HepG2 (cell line): ENCODE results near the gene NEMP2. TPM values are rescaled to one million over a fixed set of nuclear protein-coding genes. Genes with fewer than 3 reads are reported as not detected.

Source experiments
- ATAC-seq: fragments of 200-7000 bp; cut with Tn5 transposase; 3 replicates; pipeline ENCODE4 v1.9.1; 2020; ENCODE audit warnings: mild to moderate bottlenecking, moderate library complexity
- BruUV-seq: library from RNA; stranded (reverse); fragments of 400-500 nt; replicated peaks from 2 replicates; lab custom pipeline; 2021; lab: Mats Ljungman, UMichigan
- CTCF ChIA-PET: fragments of 300-600 bp; formaldehyde crosslinking; extraction: SDS; loops from one replicate; lab custom pipeline; 2021; ENCODE audit warnings: low total read pairs, inconsistent platforms, low intra/inter-chr PET ratio; lab: Yijun Ruan, JAX
- POLR2A ChIA-PET: fragments of 350-600 bp; sonication (Branson Sonifier 250); formaldehyde crosslinking; loops from one replicate; lab custom pipeline; 2020; ENCODE audit warnings: antibody characterized with exemption, inconsistent platforms; lab: Yijun Ruan, JAX
- DNase-seq: peaks from one replicate; pipeline ENCODE4 v3.0.0-alpha.2; 2015; ENCODE audit warnings: low spot score
- FAIRE-seq: peaks from 3 replicates; lab custom pipeline; 2011; peaks lifted over from hg19 to GRCh38; lab: Jason Lieb, UNC
- H2AFZ ChIP-seq: one replicate; pipeline ENCODE4 v1.6.1; 2011; ENCODE audit warnings: low read length, inconsistent platforms
- H3K27ac ChIP-seq: fragments of 300-600 bp; 3 replicates; pipeline ENCODE4 v1.8.0; 2011; ENCODE audit warnings: mixed run types, mild to moderate bottlenecking, mixed read lengths, low read length, inconsistent platforms; ENCODE audit not compliant: insufficient read depth; ENCODE audit errors: extremely low read length
- H3K27me3 ChIP-seq, 2 experiments: fragments of 200-600 bp in 1 of 2; 2 replicates in 1 of 2; 3 replicates in 1 of 2; pipeline versions ENCODE4 v1.6.0 to v1.8.0; 2011; ENCODE audit warnings: low read length in 2 of 2, mild to moderate bottlenecking in 2 of 2, moderate library complexity in 2 of 2, inconsistent platforms in 1 of 2; ENCODE audit not compliant: insufficient read depth in 2 of 2, control insufficient read depth in 1 of 2
- H3K36me3 ChIP-seq, 2 experiments: fragments of 200-600 bp in 1 of 2; replicated peaks in 1 of 2; 2 replicates in 1 of 2; 3 replicates in 1 of 2; pipeline versions ENCODE4 v1.5.1 to v1.8.0; 2011; ENCODE audit warnings: low read length in 2 of 2, inconsistent platforms in 1 of 2; ENCODE audit not compliant: insufficient read depth in 2 of 2, control insufficient read depth in 1 of 2
- H3K4me1 ChIP-seq: 2 replicates; pipeline ENCODE4 v1.5.1; 2012; ENCODE audit warnings: low read length, inconsistent platforms; ENCODE audit not compliant: insufficient read depth
- H3K4me2 ChIP-seq: 2 replicates; pipeline ENCODE4 v1.6.0; 2011; ENCODE audit warnings: low read depth, low read length, inconsistent platforms
- H3K4me3 ChIP-seq, 3 experiments: fragments of 200-600 bp in 1 of 3; sonication (generic), shearing (Covaris generic) in 1 of 3; replicated peaks in 1 of 3; 2 replicates each; pipeline ENCODE4 v1.5.1; 2011 to 2016; ENCODE audit warnings: low read length in 3 of 3, inconsistent platforms in 2 of 3, low read depth in 2 of 3, mild to moderate bottlenecking in 2 of 3, control low read depth in 1 of 3, mixed read lengths in 1 of 3; ENCODE audit not compliant: insufficient read depth in 1 of 3
- H3K79me2 ChIP-seq: one replicate; pipeline ENCODE4 v1.6.1; 2011; ENCODE audit warnings: low read length, inconsistent platforms; ENCODE audit not compliant: insufficient read depth
- H3K9ac ChIP-seq: 2 replicates; pipeline ENCODE4 v1.6.0; 2011; ENCODE audit warnings: mild to moderate bottlenecking, low read depth, low read length, inconsistent platforms; ENCODE audit not compliant: insufficient read depth
- H3K9me3 ChIP-seq: 2 replicates; pipeline ENCODE4 v1.5.1; 2012; ENCODE audit warnings: mild to moderate bottlenecking, low read length
- H4K20me1 ChIP-seq: 2 replicates; pipeline ENCODE4 v1.6.0; 2011; ENCODE audit warnings: inconsistent platforms, mild to moderate bottlenecking, low read length, moderate library complexity; ENCODE audit not compliant: insufficient read depth
- CCDC6 ChIP-seq: sonication (generic); formaldehyde crosslinking; IDR thresholded peaks from 2 replicates; pipeline ENCODE4 v1.8.1; 2022; ENCODE audit warnings: mild to moderate bottlenecking, missing genetic modification reagents, moderate library complexity
- GATAD1 ChIP-seq: IDR thresholded peaks from 2 replicates; pipeline ENCODE4 v1.6.1; 2016; ENCODE audit warnings: missing genetic modification reagents, missing compliant biosample characterization
- NFYC ChIP-seq: IDR thresholded peaks from 2 replicates; pipeline ENCODE4 v1.6.1; 2016; ENCODE audit warnings: missing genetic modification reagents, missing compliant biosample characterization
- ZFAT ChIP-seq: sonication (generic); formaldehyde crosslinking; conservative IDR thresholded peaks from 2 replicates; pipeline ENCODE4 v1.8.1; 2023; ENCODE audit warnings: missing genetic modification reagents, inconsistent platforms
- ZFP62 ChIP-seq: sonication (generic); formaldehyde crosslinking; IDR thresholded peaks from 2 replicates; pipeline ENCODE4 v1.4.0; 2020; ENCODE audit warnings: missing genetic modification reagents
- ZNF441 ChIP-seq: sonication (generic); formaldehyde crosslinking; IDR thresholded peaks from 2 replicates; pipeline ENCODE4 v1.7.0; 2021; ENCODE audit warnings: missing genetic modification reagents, borderline replicate concordance
- ZNF512B ChIP-seq: sonication (generic); formaldehyde crosslinking; IDR thresholded peaks from 2 replicates; pipeline ENCODE4 v1.5.1; 2020; ENCODE audit warnings: missing genetic modification reagents, mild to moderate bottlenecking, borderline replicate concordance
- ZNF703 ChIP-seq: sonication (generic); formaldehyde crosslinking; IDR thresholded peaks from 2 replicates; pipeline ENCODE4 v1.5.1; 2020; ENCODE audit warnings: missing genetic modification reagents, mild to moderate bottlenecking, moderate library complexity, borderline replicate concordance
- ZSCAN25 ChIP-seq: sonication (generic); formaldehyde crosslinking; IDR thresholded peaks from 2 replicates; pipeline ENCODE4 v1.8.0; 2022; ENCODE audit warnings: mild to moderate bottlenecking, missing genetic modification reagents
- WGBS: methylation state at CpG from one replicate; pipeline ENCODE4 v1.1.6; 2017; ENCODE audit warnings: low lambda C conversion rate; 5-methylcytosine and 5-hydroxymethylcytosine counted together
- in situ Hi-C: cut with HindIII; loops from 2 replicates; pipeline ENCODE4 v1.10.0; 2017; ENCODE audit warnings: low pct_unique_long_range_greater_than_20kb; ENCODE audit not compliant: extremely low pct_ligation_motif_present
- intact Hi-C: fragments of 100-400 bp; cut with micrococcal nuclease; formaldehyde crosslinking; loops from one replicate; pipeline ENCODE4 v1.10.0; 2022; ENCODE audit not compliant: unreplicated experiment
- polyA plus RNA-seq, 8 experiments: library from polyadenylated mRNA; depleted of rRNA in 3 of 8; stranded (reverse) in 7 of 8; unstranded in 1 of 8; fragments of >200 nt; fragmentation: Illumina TruSeq in 4 of 8; extraction: Trizol in 4 of 8; gene quantifications; 2 replicates each; pipeline versions ENCODE4 v1.2.1 to v1.2.3, GENCODE V29; 2011 to 2016; ENCODE audit warnings: low read depth in 4 of 8, missing spikeins in 1 of 8, mixed read lengths in 1 of 8; ENCODE audit not compliant: insufficient read depth in 1 of 8
- total RNA-seq, 5 experiments: library from RNA; depleted of rRNA; stranded (reverse); fragments of >200 nt; fragmentation: Illumina TruSeq; extraction: Trizol; gene quantifications; 2 replicates each; pipeline ENCODE4 v1.2.3, GENCODE V29; 2016; ENCODE audit warnings: low read depth in 1 of 5

The NEMP2 gene
- total and polyA plus RNA-seq, 2 of the 13 experiments (the other 11 are each of a cell fraction or from before 2014, with no cell fraction given): 2.4 to 9.8 TPM

- no peak overlapping the region for H3K27ac ChIP-seq
- POLR2A ChIA-PET: no interaction called here
- no peaks in the 10 kb centered on the region for H4K20me1 ChIP-seq
- no peak overlapping the region for H2AFZ ChIP-seq
- DNase-seq (no peak), ATAC-seq (no peak), FAIRE-seq (no peak)
- no peaks in the 10 kb centered on the region for H3K27me3 ChIP-seq
- TF ChIP-seq GATAD1 (CRISPR knock-in tag) (no peak), ZNF441 (CRISPR knock-in tag) (no peak), NFYC (CRISPR knock-in tag) (no peak), ZFAT (CRISPR knock-in tag) (no peak), CCDC6 (CRISPR knock-in tag) (no peak), ZNF703 (CRISPR knock-in tag) (no peak), ZNF512B (no peak), ZFP62 (CRISPR knock-in tag) (no peak), ZSCAN25 (no peak)
- no peak overlapping the region for H3K4me2 ChIP-seq
- H3K9me3 ChIP-seq: peaks cover 43% of the 10 kb centered on the region
- WGBS: 45% methylated on average over 6 of the region's 6 CpGs
- intact Hi-C loops: no loop called here
- CTCF ChIA-PET: no interaction called here
- peaks cover 12% of the 10 kb centered on the region for H3K4me1 ChIP-seq
- in situ Hi-C loops: no loop called here
- no peaks in the 10 kb centered on the region for H3K36me3 ChIP-seq
- no peak overlapping the region for H3K9ac ChIP-seq
- no TSS peak for BruUV-seq
- H3K4me3 ChIP-seq: no peak overlapping the region
- H3K79me2 ChIP-seq: peaks cover 5% of the 10 kb centered on the region
Measured at GRCh38 chr2:190540048-190540447, 5.5 kb upstream of the NEMP2 start.
